ENCODE results near the gene CDKN2C. TPM values are rescaled to one million over a fixed set of nuclear protein-coding genes. Genes with fewer than 3 reads are reported as not detected.

Gene CDKN2C
- total RNA-seq, 1 experiment from 2014 or later, result 9.4 TPM

GRCh38 chr1:50976890-50977574 is 7.0 kb downstream of the CDKN2C start:
- Histone ChIP-seq H3K9me3 (ENCODE audit: control insufficient read depth in 1 of 2, insufficient read depth in 1 of 2, low read depth in 1 of 2, low read length in 2 of 2) (no peaks in the 10 kb centered on the region), H2AFZ (ENCODE audit: low read depth, low read length, poor library complexity, severe bottlenecking) (no peak overlapping the region), H3K27me3 (ENCODE audit: insufficient read depth, low read length) (no peaks in the 10 kb centered on the region), H3K4me2 (ENCODE audit: low read length) (peak overlapping the region; percentile 80), H3K4me3 (replicated peaks in 1 of 2; ENCODE audit: low read depth in 1 of 2, low read length in 2 of 2) (peak overlapping the region in 1 of 2 experiments; percentile 65; a peak in 2 of 4 replicates), H3K36me3 (ENCODE audit: control insufficient read depth in 1 of 2, insufficient read depth in 2 of 2, low read length in 2 of 2) (no peaks in the 10 kb centered on the region), H4K20me1 (ENCODE audit: insufficient read depth) (no peaks in the 10 kb centered on the region), H3K79me2 (ENCODE audit: insufficient read depth, low read length) (no peaks in the 10 kb centered on the region), H3K4me1 (ENCODE audit: control insufficient read depth in 1 of 2, insufficient read depth in 2 of 2, low read length in 2 of 2) (peaks cover 6 to 17% of the 10 kb centered on the region in 2 experiments; a peak in 3 of 4 replicates), H3K27ac (ENCODE audit: low read depth, low read length) (peak overlapping the region; percentile 50; the same call in 1 of the 2 replicates), H3K9me2 (ENCODE audit: insufficient read depth) (no peaks in the 10 kb centered on the region; the same call in 1 of the 2 replicates), H3K9ac (ENCODE audit: low read length) (peak overlapping the region; percentile 65)
- CTCF ChIA-PET, result interaction anchor here (1.0 to 1.5 kb wide), 2 partner anchors 8 to 48 kb away, joined by 3 to 6 read pairs; no protein-coding TSS in a partner anchor
- DNase-seq (ENCODE audit: low read depth, low spot score), result no peak
- no peak for TF ChIP-seq REST (IDR thresholded peaks at IDR 0.05; ENCODE audit: low read depth)
- TF ChIP-seq ELF1 (IDR thresholded peaks at IDR 0.05; ENCODE audit: borderline replicate concordance, low read depth), result no peak
- TF ChIP-seq CBX3 (IDR thresholded peaks at IDR 0.05; ENCODE audit: low read depth), result no peak
- no peak for TF ChIP-seq FOSL1 (IDR thresholded peaks at IDR 0.05; ENCODE audit: low read depth)
- no peak for TF ChIP-seq ZFX (IDR thresholded peaks at IDR 0.05)
- no peak for TF ChIP-seq ZBTB33 (IDR thresholded peaks at IDR 0.05; ENCODE audit: extremely low read depth, insufficient replicate concordance, low read length)
- no peak for TF ChIP-seq POLR2A (IDR thresholded peaks at IDR 0.05; ENCODE audit: borderline replicate concordance, extremely low read depth, insufficient read depth, insufficient read length)
- TF ChIP-seq ZNF274 (IDR thresholded peaks at IDR 0.05; ENCODE audit: low read depth, low read length), result no peak
- no peak for TF ChIP-seq SRF (IDR thresholded peaks at IDR 0.05; ENCODE audit: low read depth)
- no peak for TF ChIP-seq EZH2 (IDR thresholded peaks at IDR 0.05)
- no peak for TF ChIP-seq MAX (IDR thresholded peaks at IDR 0.05)
- no peak for TF ChIP-seq POLR2AphosphoS5 (IDR thresholded peaks at IDR 0.05; ENCODE audit: low read depth, low read length)
- TF ChIP-seq CEBPB (IDR thresholded peaks at IDR 0.05; ENCODE audit: low read depth), result no peak
- no peak for TF ChIP-seq ATF3 (IDR thresholded peaks at IDR 0.05)
- TF ChIP-seq JUND (IDR thresholded peaks at IDR 0.05), result no peak
- TF ChIP-seq YY1 (IDR thresholded peaks at IDR 0.05; ENCODE audit: extremely low read depth, insufficient replicate concordance, low read depth, low read length), result no peak
- TF ChIP-seq SP1 (IDR thresholded peaks at IDR 0.05; ENCODE audit: low read depth), result no peak
- POLR2A ChIA-PET, result interaction anchor here (0.8 kb wide), 1 partner anchor 8 kb away, joined by 3 read pairs; no protein-coding TSS in a partner anchor
- BruUV-seq (replicated peaks), result no TSS peak
- RAD21 ChIA-PET (ENCODE audit: low non-redundant PET in 1 of 2, low total read pairs in 2 of 2, uncharacterized antibody in 2 of 2, unreplicated experiment in 2 of 2), result no interaction called here
- intact Hi-C loops (cut with micrococcal nuclease), result no loop called here
- no peak for ATAC-seq

Measured in HCT116 (cell line).